Common myeloid progenitor, CD34-positive (primary cell): ENCODE data around the gene C8B. TPM values are rescaled to one million over a fixed set of nuclear protein-coding genes. Genes with fewer than 3 reads are reported as not detected.

ENCODE experiments used
- CTCF ChIA-PET: fragments of 350-600 bp; sonication (Branson Sonifier 250); formaldehyde crosslinking; loops from one replicate; lab custom pipeline; 2021; ENCODE audit warnings: antibody characterized with exemption; lab: Charles Lee
- POLR2A ChIA-PET: fragments of 350-600 bp; sonication (Branson Sonifier 250); formaldehyde crosslinking; loops from one replicate; lab custom pipeline; 2021; ENCODE audit warnings: antibody characterized with exemption; lab: Charles Lee
- DNase-seq, 3 donors: peaks; one replicate each; pipeline versions ENCODE4 v3.0.0 to v3.0.0-alpha.2; 2013
- H3K27ac ChIP-seq, 2 experiments: 1 replicate in 1 of 2; 2 replicates in 1 of 2; pipeline ENCODE4 v1.7.0; 2013; ENCODE audit warnings: inconsistent platforms in 2 of 2, low read length in 2 of 2, mild to moderate bottlenecking in 2 of 2, low read depth in 1 of 2, moderate library complexity in 1 of 2; ENCODE audit not compliant: severe bottlenecking in 2 of 2, insufficient read depth in 1 of 2, poor library complexity in 1 of 2
- H3K27me3 ChIP-seq, 5 experiments: replicated peaks in 2 of 5; 1 replicate in 3 of 5; 2 replicates in 2 of 5; pipeline versions ENCODE4 v1.6.1 to v1.7.0; 2013; ENCODE audit warnings: low read length in 4 of 5, mild to moderate bottlenecking in 2 of 5, moderate library complexity in 2 of 5, inconsistent platforms in 1 of 5; ENCODE audit not compliant: insufficient read depth in 5 of 5, control insufficient read depth in 4 of 5
- H3K36me3 ChIP-seq, 4 experiments: 1 replicate in 2 of 4; 2 replicates in 2 of 4; pipeline versions ENCODE4 v1.6.1 to v1.7.0; 2013; ENCODE audit warnings: low read length in 3 of 4, control low read depth in 1 of 4, mild to moderate bottlenecking in 1 of 4; ENCODE audit not compliant: control insufficient read depth in 4 of 4, insufficient read depth in 4 of 4
- H3K4me1 ChIP-seq, 4 experiments: 1 replicate in 3 of 4; 2 replicates in 1 of 4; pipeline versions ENCODE4 v1.6.1 to v1.7.1; 2013; ENCODE audit warnings: low read length in 3 of 4, mild to moderate bottlenecking in 3 of 4, control low read depth in 1 of 4, inconsistent platforms in 1 of 4, moderate library complexity in 1 of 4; ENCODE audit not compliant: control insufficient read depth in 4 of 4, insufficient read depth in 4 of 4; ENCODE audit errors: control extremely low read depth in 1 of 4
- H3K4me3 ChIP-seq, 7 experiments: 1 replicate in 4 of 7; 2 replicates in 3 of 7; pipeline versions ENCODE4 v1.5.1 to v1.7.0; 2013; ENCODE audit warnings: mild to moderate bottlenecking in 7 of 7, low read length in 6 of 7, moderate library complexity in 6 of 7, inconsistent platforms in 2 of 7, low read depth in 2 of 7, control low read depth in 1 of 7; ENCODE audit not compliant: insufficient read depth in 4 of 7, control insufficient read depth in 1 of 7; ENCODE audit errors: extremely low read depth in 1 of 7
- H3K9me3 ChIP-seq, 5 experiments: 1 replicate in 4 of 5; 2 replicates in 1 of 5; pipeline versions ENCODE4 v1.6.1 to v1.7.1; 2013; ENCODE audit warnings: low read length in 4 of 5, mild to moderate bottlenecking in 2 of 5, inconsistent platforms in 1 of 5, low read depth in 1 of 5, moderate library complexity in 1 of 5; ENCODE audit not compliant: control insufficient read depth in 4 of 5, insufficient read depth in 2 of 5; ENCODE audit errors: control extremely low read depth in 1 of 5
- WGBS: methylation state at CpG from one replicate; pipeline ENCODE4 v1.1.5; 2013; ENCODE audit not compliant: insufficient coverage; 5-methylcytosine and 5-hydroxymethylcytosine counted together
- polyA plus RNA-seq: library from polyadenylated mRNA; unstranded; fragments of 120-200 nt; gene quantifications from one replicate; pipeline ENCODE4 v1.2.1, GENCODE V29; 2013

The C8B gene
- not detected for polyA plus RNA-seq

GRCh38 chr1:56965916-56966697 lies at the start of gene C8B:
Gene C8B, minus strand, starts transcription at chr1:56966015. Its CDS starts 67 bp downstream, at chr1:56965948.
- no peak for DNase-seq
- 89% methylated on average over 3 of the region's 3 CpGs for WGBS
- Histone ChIP-seq H3K4me3 (no peak within 1 kb of the TSS), H3K27me3 (peaks cover 0 to 3% (median 0%) of the 10 kb centered on the region in 5 experiments), H3K9me3 (peaks cover 0 to 2% (median 0%) of the 10 kb centered on the region in 5 experiments), H3K27ac (no peak within 1 kb of the TSS), H3K4me1 (no peaks in the 10 kb centered on the region), H3K36me3 (no peaks in the 10 kb centered on the region)
- ChIA-PET CTCF (interaction anchor here (0.6 kb wide), 1 partner anchor 732 kb away, joined by 3 read pairs; no protein-coding TSS in a partner anchor), POLR2A (no interaction called here)

GRCh38 chr1:57015071-57015470 lies 49.3 kb upstream of the C8B start:
- Histone ChIP-seq H3K4me1 (no peaks in the 10 kb centered on the region), H3K27me3 (no peaks in the 10 kb centered on the region), H3K4me3 (no peak overlapping the region), H3K27ac (no peak overlapping the region), H3K9me3 (peaks cover 0 to 1% (median 0%) of the 10 kb centered on the region in 5 experiments), H3K36me3 (no peaks in the 10 kb centered on the region)
- 96% methylated on average over 14 of the region's 15 CpGs for WGBS
- CTCF ChIA-PET: no interaction called here
- POLR2A ChIA-PET: no interaction called here
- no peak for DNase-seq

GRCh38 chr1:57013522-57013921 lies 47.7 kb upstream of the C8B start:
- no peaks in the 10 kb centered on the region for H3K4me1 ChIP-seq
- peaks cover 0 to 1% (median 0%) of the 10 kb centered on the region in 5 experiments for H3K9me3 ChIP-seq
- no peak for DNase-seq
- H3K4me3 ChIP-seq: no peak overlapping the region
- CTCF ChIA-PET: no interaction called here
- POLR2A ChIA-PET: no interaction called here
- H3K27ac ChIP-seq: no peak overlapping the region
- no peaks in the 10 kb centered on the region for H3K27me3 ChIP-seq
- H3K36me3 ChIP-seq: no peaks in the 10 kb centered on the region
- 100% methylated on average over 2 of the region's 2 CpGs for WGBS

GRCh38 chr1:57012315-57012714 lies 46.5 kb upstream of the C8B start:
- Histone ChIP-seq H3K27me3 (no peaks in the 10 kb centered on the region), H3K4me1 (no peaks in the 10 kb centered on the region), H3K4me3 (no peak overlapping the region), H3K9me3 (peaks cover 0 to 1% (median 0%) of the 10 kb centered on the region in 5 experiments), H3K27ac (no peak overlapping the region), H3K36me3 (no peaks in the 10 kb centered on the region)
- ChIA-PET POLR2A (no interaction called here), CTCF (no interaction called here)
- WGBS: 80% methylated on average over 1 of the region's 1 CpG
- DNase-seq: no peak

GRCh38 chr1:57010511-57010910 lies 44.7 kb upstream of the C8B start:
- Histone ChIP-seq H3K4me3 (no peak overlapping the region), H3K27me3 (no peaks in the 10 kb centered on the region), H3K4me1 (no peaks in the 10 kb centered on the region), H3K9me3 (peaks cover 0 to 1% (median 0%) of the 10 kb centered on the region in 5 experiments), H3K36me3 (no peaks in the 10 kb centered on the region), H3K27ac (no peak overlapping the region)
- CTCF ChIA-PET: no interaction called here
- WGBS: 95% methylated on average over 4 of the region's 4 CpGs
- no peak for DNase-seq
- POLR2A ChIA-PET: no interaction called here

GRCh38 chr1:57007948-57008347 lies 42.1 kb upstream of the C8B start:
- Histone ChIP-seq H3K9me3 (no peaks in the 10 kb centered on the region), H3K27ac (no peak overlapping the region), H3K4me3 (no peak overlapping the region), H3K36me3 (no peaks in the 10 kb centered on the region), H3K27me3 (no peaks in the 10 kb centered on the region), H3K4me1 (no peaks in the 10 kb centered on the region)
- no peak for DNase-seq
- WGBS: 89% methylated on average over 1 of the region's 2 CpGs
- POLR2A ChIA-PET: interaction anchor here (0.6 to 0.7 kb wide), 2 partner anchors 56 to 1115 kb away, joined by 3 read pairs; no protein-coding TSS in a partner anchor
- CTCF ChIA-PET: no interaction called here

- H3K4me1 ChIP-seq: no peaks in the 10 kb centered on the region
- no peaks in the 10 kb centered on the region for H3K9me3 ChIP-seq
- no peak overlapping the region for H3K4me3 ChIP-seq
- WGBS: no CpG with 5 or more reads among the region's 2 CpGs
- CTCF ChIA-PET: no interaction called here
- POLR2A ChIA-PET: interaction anchor here (0.7 kb wide), 1 partner anchor 1115 kb away, joined by 3 read pairs; no protein-coding TSS in a partner anchor
- no peak for DNase-seq
- no peaks in the 10 kb centered on the region for H3K27me3 ChIP-seq
- no peak overlapping the region for H3K27ac ChIP-seq
- no peaks in the 10 kb centered on the region for H3K36me3 ChIP-seq
Measured at GRCh38 chr1:57007472-57007871, 41.7 kb upstream of the C8B start.
